ENCODE data around the gene BRF1. TPM values are rescaled to one million over a fixed set of nuclear protein-coding genes. Genes with fewer than 3 reads are reported as not detected.

The BRF1 gene
- total RNA-seq, 6 experiments from 2014 or later, result 13.1 to 17.8 (median 16.2) TPM

- intact Hi-C loops (cut with DNase I), result no loop called here
- Histone ChIP-seq H3K27ac (peak within 1 kb of the TSS in 1 of 3 donors; percentile 29), H3K36me3 (no peaks in the 10 kb centered on the region), H3K27me3 (no peaks in the 10 kb centered on the region), H3K4me3 (peak within 1 kb of the TSS; percentile 52 to 66 (median 52)), H3K9me3 (no peaks in the 10 kb centered on the region), H3K4me1 (no peaks in the 10 kb centered on the region)
- peak in 1 of 4 donors; percentile 7 for TF ChIP-seq CTCF (IDR thresholded peaks at IDR 0.05)
- peak; percentile 36 for TF ChIP-seq POLR2A (IDR thresholded peaks at IDR 0.05)
- WGBS (ENCODE audit: insufficient coverage, low coverage, low lambda C conversion rate, missing lambda C conversion rate), result 9% methylated on average over 15 of the region's 106 CpGs
- peak; percentile 84 to 91 (median 88) for ATAC-seq
- peak; percentile 84 to 88 (median 87) for DNase-seq
These were observed 119.9 kb downstream of the BRF1 start, which contains the start of gene NUDT14 for GRCh38 chr14:105180592-105181548. Gene NUDT14, minus strand, starts transcription at chr14:105181312. Its CDS starts 103 bp downstream, at chr14:105181209.

- Histone ChIP-seq H3K4me1 (no peaks in the 10 kb centered on the region), H3K27ac (no peak overlapping the region), H3K9me3 (no peaks in the 10 kb centered on the region), H3K27me3 (no peaks in the 10 kb centered on the region), H3K4me3 (no peak overlapping the region), H3K36me3 (no peaks in the 10 kb centered on the region)
- ATAC-seq (no peak), DNase-seq (no peak)
- intact Hi-C loops (cut with DNase I), result no loop called here
- no CpG with 5 or more reads among the region's 13 CpGs for WGBS (ENCODE audit: insufficient coverage, low coverage, low lambda C conversion rate, missing lambda C conversion rate)
- TF ChIP-seq POLR2A (IDR thresholded peaks at IDR 0.05) (no peak), CTCF (IDR thresholded peaks at IDR 0.05) (no peak)
These were observed 121.6 kb downstream of the BRF1 start for GRCh38 chr14:105179191-105179590.

- no peak for DNase-seq
- WGBS (ENCODE audit: insufficient coverage, low coverage, low lambda C conversion rate, missing lambda C conversion rate), result 100% methylated on average over 3 of the region's 11 CpGs
These were observed 122.0 kb downstream of the BRF1 start for GRCh38 chr14:105178868-105179140.

GRCh38 chr14:105178069-105178867 is 122.5 kb downstream of the BRF1 start:
- Histone ChIP-seq H3K9me3 (no peaks in the 10 kb centered on the region), H3K4me1 (no peaks in the 10 kb centered on the region), H3K36me3 (no peaks in the 10 kb centered on the region), H3K27ac (no peak overlapping the region), H3K27me3 (no peaks in the 10 kb centered on the region), H3K4me3 (no peak overlapping the region)
- no peak for DNase-seq
- intact Hi-C loops (cut with DNase I), result no loop called here
- TF ChIP-seq CTCF (IDR thresholded peaks at IDR 0.05), result no peak
- no peak for TF ChIP-seq POLR2A (IDR thresholded peaks at IDR 0.05)
- WGBS (ENCODE audit: insufficient coverage, low coverage, low lambda C conversion rate, missing lambda C conversion rate), result 94% methylated on average over 5 of the region's 19 CpGs
- ATAC-seq, result no peak

More at GRCh38 chr14:105178868-105179140, 122.0 kb downstream of the BRF1 start:
- no peak for ATAC-seq
- no peaks in the 10 kb centered on the region for H3K36me3 ChIP-seq
- no peaks in the 10 kb centered on the region for H3K4me1 ChIP-seq
- H3K27ac ChIP-seq, result no peak overlapping the region
- TF ChIP-seq CTCF (IDR thresholded peaks at IDR 0.05), result no peak
- TF ChIP-seq POLR2A (IDR thresholded peaks at IDR 0.05), result no peak
- H3K27me3 ChIP-seq, result no peaks in the 10 kb centered on the region
- intact Hi-C loops (cut with DNase I), result no loop called here
- no peak overlapping the region for H3K4me3 ChIP-seq
- no peaks in the 10 kb centered on the region for H3K9me3 ChIP-seq

All from right lobe of liver (tissue), 6 donors.